Stomach (tissue), 9 donors: ENCODE measurements around the gene GDNF. TPM values are rescaled to one million over a fixed set of nuclear protein-coding genes. Genes with fewer than 3 reads are reported as not detected.
"Not testable (repeated sequence)": the region's sequence is repeated elsewhere in the genome, so short reads cannot be mapped to it uniquely, and the experiment has no call there.

Experiments used
- DNase-seq, 2 donors: peaks; one replicate each; pipeline versions ENCODE4 v3.0.0 to v3.0.0-alpha.2; 2013 to 2019
- H3K27ac ChIP-seq, 5 donors: fragments of 200-600 bp in 4 of 5; sonication (generic) in 4 of 5; one replicate each; pipeline ENCODE4 v1.5.1; 2013 to 2019; ENCODE audit warnings: mild to moderate bottlenecking in 1 of 5, moderate library complexity in 1 of 5
- H3K27me3 ChIP-seq, 3 donors: fragments of 200-600 bp; sonication (generic); one replicate each; pipeline ENCODE4 v1.5.1; 2017 to 2019; ENCODE audit warnings: mixed run types in 1 of 3
- H3K36me3 ChIP-seq, 4 donors: fragments of 200-600 bp; sonication (generic); 1 replicate in 3 of 4; 2 replicates in 1 of 4; pipeline ENCODE4 v1.5.1; 2016 to 2019
- H3K4me1 ChIP-seq, 4 donors: fragments of 200-600 bp; sonication (generic); one replicate each; pipeline ENCODE4 v1.5.1; 2016 to 2019
- H3K4me3 ChIP-seq, 4 donors: fragments of 200-600 bp; sonication (generic) in 3 of 4; one replicate each; pipeline ENCODE4 v1.5.1; 2016 to 2019; ENCODE audit warnings: mild to moderate bottlenecking in 1 of 4
- H3K9me3 ChIP-seq, 4 donors: fragments of 200-600 bp; sonication (generic); one replicate each; pipeline ENCODE4 v1.5.1; 2016 to 2019
- EP300 ChIP-seq: sonication (generic); formaldehyde crosslinking; IDR thresholded peaks from one replicate; pipeline ENCODE4 v1.6.1; 2017; ENCODE audit warnings: antibody characterized with exemption
- POLR2A ChIP-seq, 4 donors: fragments of 450-650 bp; IDR thresholded peaks; one replicate each; pipeline ENCODE4 v1.6.1; 2016; ENCODE audit warnings: antibody characterized with exemption in 4 of 4, control low read depth in 2 of 4, mild to moderate bottlenecking in 1 of 4, moderate library complexity in 1 of 4
- POLR2AphosphoS5 ChIP-seq, 3 donors: sonication (generic); formaldehyde crosslinking; IDR thresholded peaks; one replicate each; pipeline ENCODE4 v1.6.1; 2016; ENCODE audit warnings: antibody characterized with exemption in 3 of 3
- WGBS, 5 donors: extraction: QIAGEN DNeasy Blood & Tissue Kit in 3 of 5; methylation state at CpG; one replicate each; pipeline versions ENCODE4 v1.1.5 to v1.1.7; 2013 to 2018; 5-methylcytosine and 5-hydroxymethylcytosine counted together
- intact Hi-C: fragments of 100-400 bp; cut with DNase I; formaldehyde crosslinking; loops from one replicate; pipeline ENCODE4 v1.15.1; 2023; ENCODE audit warnings: low total_unique reads
- polyA plus RNA-seq, 3 donors: library from polyadenylated mRNA; stranded (reverse); fragments of 200-250 nt; gene quantifications; one replicate each; pipeline ENCODE4 v1.2.3, GENCODE V29; 2013
- total RNA-seq, 5 donors: library from RNA; depleted of rRNA; stranded (reverse); fragments of >200 nt; gene quantifications; one replicate each; pipeline versions ENCODE4 v1.1.0 to v1.2.3, GENCODE V29; 2014 to 2016
- TF ChIP-seq, protein P1 (sequence below), 7 experiments: fragments of 450-650 bp in 4 of 7; fragments of 200-600 bp in 3 of 7; sonication (generic) in 3 of 7; IDR thresholded peaks; one replicate each; pipeline ENCODE4 v1.5.1; 2016 to 2019; ENCODE audit warnings: antibody characterized with exemption in 7 of 7, control low read depth in 2 of 7, mild to moderate bottlenecking in 1 of 7
- donor health status: healthy with polysubstance abuse.
- donor health status: Bipolar disorder and iron deficiency.
- donor health status: healthy.

The GDNF gene
- total and polyA plus RNA-seq, 8 donors, result 0.29 to 1.1 (median 0.73) TPM; not detected in 2

DNA sequence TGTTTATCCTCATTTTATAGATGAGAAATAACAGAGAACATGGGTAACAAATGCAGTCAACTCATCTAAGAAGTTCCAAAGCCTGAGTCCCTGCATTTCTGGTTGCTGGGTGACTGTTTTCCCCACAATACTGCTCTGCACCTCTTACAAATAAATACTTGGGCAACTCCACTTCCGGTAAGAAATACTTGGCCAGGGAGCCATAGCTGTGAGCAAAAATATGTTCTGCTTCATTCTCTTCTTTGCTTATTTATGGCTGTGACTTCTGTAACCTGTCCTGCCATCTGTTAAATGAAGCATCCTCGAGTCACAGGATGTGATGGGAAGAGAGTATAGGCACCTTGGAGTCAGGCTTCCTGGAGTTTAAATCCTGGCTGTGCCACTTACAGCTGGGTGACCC lies 49.9 kb downstream of the GDNF start:
- intact Hi-C loops, result no loop called here
- 50 to 69% (median 57%) methylated on average over 2 of the region's 2 CpGs for WGBS, 5 donors
- Histone ChIP-seq H3K4me3 (no peak overlapping the region), H3K9me3 (peaks cover 0 to 29% (median 12%) of the 10 kb centered on the region in 4 donors), H3K27ac (no peak overlapping the region), H3K4me1 (no peaks in the 10 kb centered on the region), H3K27me3 (no peaks in the 10 kb centered on the region), H3K36me3 (no peaks in the 10 kb centered on the region)
- TF ChIP-seq POLR2A (IDR thresholded peaks at IDR 0.05), result no peak
- TF ChIP-seq, protein P1, sequence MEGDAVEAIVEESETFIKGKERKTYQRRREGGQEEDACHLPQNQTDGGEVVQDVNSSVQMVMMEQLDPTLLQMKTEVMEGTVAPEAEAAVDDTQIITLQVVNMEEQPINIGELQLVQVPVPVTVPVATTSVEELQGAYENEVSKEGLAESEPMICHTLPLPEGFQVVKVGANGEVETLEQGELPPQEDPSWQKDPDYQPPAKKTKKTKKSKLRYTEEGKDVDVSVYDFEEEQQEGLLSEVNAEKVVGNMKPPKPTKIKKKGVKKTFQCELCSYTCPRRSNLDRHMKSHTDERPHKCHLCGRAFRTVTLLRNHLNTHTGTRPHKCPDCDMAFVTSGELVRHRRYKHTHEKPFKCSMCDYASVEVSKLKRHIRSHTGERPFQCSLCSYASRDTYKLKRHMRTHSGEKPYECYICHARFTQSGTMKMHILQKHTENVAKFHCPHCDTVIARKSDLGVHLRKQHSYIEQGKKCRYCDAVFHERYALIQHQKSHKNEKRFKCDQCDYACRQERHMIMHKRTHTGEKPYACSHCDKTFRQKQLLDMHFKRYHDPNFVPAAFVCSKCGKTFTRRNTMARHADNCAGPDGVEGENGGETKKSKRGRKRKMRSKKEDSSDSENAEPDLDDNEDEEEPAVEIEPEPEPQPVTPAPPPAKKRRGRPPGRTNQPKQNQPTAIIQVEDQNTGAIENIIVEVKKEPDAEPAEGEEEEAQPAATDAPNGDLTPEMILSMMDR (IDR thresholded peaks at IDR 0.05), result no peak
- no peak for TF ChIP-seq POLR2AphosphoS5 (IDR thresholded peaks at IDR 0.05)
- no peak for TF ChIP-seq EP300
- DNase-seq, result no peak

DNA sequence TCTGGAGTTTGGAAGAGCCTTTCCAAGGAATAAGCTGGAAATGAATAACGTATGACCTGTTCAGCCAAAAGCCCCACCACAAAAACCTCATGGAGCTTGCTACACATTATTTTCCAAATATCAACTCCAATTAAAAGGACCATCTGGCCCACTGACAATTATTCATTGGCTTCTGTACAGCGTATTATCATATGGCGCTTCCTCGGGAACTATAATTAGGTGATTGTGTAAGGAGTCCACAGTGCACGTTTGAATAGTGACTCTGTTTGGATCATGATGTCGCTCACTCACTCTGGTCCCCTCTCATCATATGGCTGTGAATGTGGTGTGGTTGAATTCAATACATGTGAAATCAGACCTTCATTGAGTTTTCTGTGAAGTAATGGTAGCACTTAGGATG lies 52.1 kb downstream of the GDNF start:
- Histone ChIP-seq H3K4me1 (no peaks in the 10 kb centered on the region), H3K4me3 (no peak overlapping the region), H3K27me3 (no peaks in the 10 kb centered on the region), H3K27ac (no peak overlapping the region), H3K36me3 (no peaks in the 10 kb centered on the region), H3K9me3 (peaks cover 0 to 7% (median 0%) of the 10 kb centered on the region in 4 donors)
- WGBS, 5 donors, result 79 to 89% (median 87%) methylated on average over 6 of the region's 6 CpGs
- DNase-seq, result no peak
- intact Hi-C loops, result no loop called here
- TF ChIP-seq POLR2AphosphoS5 (IDR thresholded peaks at IDR 0.05) (no peak), EP300 (no peak), POLR2A (IDR thresholded peaks at IDR 0.05) (no peak)
- TF ChIP-seq, protein P1 (IDR thresholded peaks at IDR 0.05), result no peak

DNA sequence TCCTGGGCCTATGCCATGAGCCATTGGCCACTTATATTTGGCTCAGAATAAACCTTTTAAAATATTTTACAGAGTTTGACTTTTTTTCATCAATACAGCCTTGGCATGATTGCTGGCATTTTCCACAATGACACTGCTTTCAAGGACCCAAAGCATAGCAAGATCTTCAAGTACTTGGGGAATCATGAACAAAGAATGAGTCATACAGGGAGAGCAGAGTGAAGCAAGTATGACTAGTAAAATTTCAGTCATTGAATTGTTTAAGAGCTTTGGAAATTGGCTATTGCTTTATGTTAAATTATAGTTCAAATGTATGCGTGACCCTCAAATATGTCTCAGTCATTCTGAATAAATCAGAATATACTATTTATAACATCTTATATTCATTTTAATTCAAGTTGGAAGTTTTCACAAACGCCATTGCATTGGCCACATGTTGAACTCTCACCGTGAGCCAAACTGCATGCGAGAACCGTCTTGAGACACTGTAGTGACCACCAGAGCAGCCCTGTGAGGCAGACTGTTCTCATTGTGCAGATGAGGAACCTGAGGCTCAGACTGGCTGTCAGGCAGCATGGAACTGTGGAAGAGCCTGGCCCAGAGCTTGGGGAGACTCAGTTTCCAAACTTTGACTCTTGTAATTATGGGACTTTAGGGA lies 52.9 kb downstream of the GDNF start:
- WGBS, 5 donors, result 80 to 94% (median 89%) methylated on average over 5 of the region's 5 CpGs
- TF ChIP-seq, protein P1 (IDR thresholded peaks at IDR 0.05), result no peak
- TF ChIP-seq POLR2A (IDR thresholded peaks at IDR 0.05) (no peak), POLR2AphosphoS5 (IDR thresholded peaks at IDR 0.05) (no peak), EP300 (no peak)
- Histone ChIP-seq H3K36me3 (no peaks in the 10 kb centered on the region), H3K4me1 (no peaks in the 10 kb centered on the region), H3K4me3 (no peak overlapping the region), H3K27ac (no peak overlapping the region), H3K9me3 (peaks cover 0 to under 1% (median 0%) of the 10 kb centered on the region in 4 donors), H3K27me3 (no peaks in the 10 kb centered on the region)
- intact Hi-C loops, result no loop called here
- DNase-seq, result no peak

DNA sequence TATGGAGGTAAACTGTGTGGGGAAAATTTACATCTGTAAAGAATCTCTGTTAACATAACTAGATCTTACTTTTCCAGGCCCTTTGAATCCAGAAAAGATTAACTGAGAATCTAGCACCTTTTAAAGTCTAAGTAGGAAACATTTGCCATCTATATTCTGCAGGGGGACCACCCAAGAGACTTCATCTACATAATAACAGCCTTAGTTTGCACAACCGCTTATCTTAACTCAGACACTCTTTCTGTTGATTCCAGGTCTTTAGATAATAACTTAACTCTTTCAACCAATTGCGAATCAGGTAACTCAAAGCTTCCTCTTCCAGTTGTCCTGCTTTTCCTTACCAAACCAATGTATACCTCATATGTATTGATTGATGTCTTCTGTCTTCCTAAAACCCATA lies 53.4 kb downstream of the GDNF start:
- intact Hi-C loops, result no loop called here
- H3K36me3 ChIP-seq, result no peaks in the 10 kb centered on the region
- H3K4me3 ChIP-seq, result no peak overlapping the region
- no peaks in the 10 kb centered on the region for H3K9me3 ChIP-seq
- no peak for TF ChIP-seq EP300
- WGBS, 5 donors, result 47 to 81% (median 55%) methylated on average over 2 of the region's 2 CpGs
- no peaks in the 10 kb centered on the region for H3K4me1 ChIP-seq
- H3K27ac ChIP-seq, result no peak overlapping the region
- no peak for DNase-seq
- no peaks in the 10 kb centered on the region for H3K27me3 ChIP-seq

DNA sequence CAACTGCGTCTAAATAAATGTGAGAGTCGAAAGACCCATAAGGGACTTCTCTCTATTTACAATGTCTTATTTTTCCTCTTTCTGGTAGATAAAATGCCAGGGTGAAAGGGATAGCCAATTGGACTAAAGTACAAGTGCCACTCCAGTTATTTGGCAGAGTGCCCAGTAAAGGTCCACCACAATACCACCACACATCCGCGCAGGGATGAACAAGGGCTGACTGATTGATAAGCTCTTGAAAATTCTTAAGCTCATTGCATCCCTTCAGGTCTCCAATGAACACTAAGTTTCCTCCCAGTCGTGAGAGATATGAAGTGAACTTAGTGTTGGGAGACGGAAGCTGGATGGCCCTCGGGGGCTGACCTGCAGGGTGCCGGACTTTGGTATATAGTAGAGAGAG lies 58.4 kb downstream of the GDNF start:
- H3K9me3 ChIP-seq, H3K36me3 ChIP-seq, H3K4me1 ChIP-seq, DNase-seq, H3K4me3 ChIP-seq, H3K27me3 ChIP-seq, intact Hi-C loops, H3K27ac ChIP-seq: not testable (repeated sequence)
- 84 to 90% (median 87%) methylated on average over 8 of the region's 8 CpGs for WGBS, 5 donors
